Mesothelial cell of epicardium (in vitro differentiated cells): Measurements from ENCODE around the gene CHMP5. TPM values are rescaled to one million over a fixed set of nuclear protein-coding genes. Genes with fewer than 3 reads are reported as not detected.
A peak's percentile ranks its signal among the peaks of the same experiment; 100 is the strongest.

Experiments
- DNase-seq, 2 experiments: peaks; one replicate each; pipeline ENCODE4 v3.0.0; 2021; ENCODE audit warnings: low spot score in 2 of 2; ENCODE audit not compliant: unreplicated experiment in 2 of 2
- H3K27ac Mint-ChIP-seq: 2 replicates; pipeline ENCODE4 v1.8.0; 2021; ENCODE audit warnings: mixed read lengths
- H3K27me3 Mint-ChIP-seq: 2 replicates; pipeline ENCODE4 v1.8.0; 2021; ENCODE audit warnings: low read depth, mixed read lengths
- H3K36me3 Mint-ChIP-seq: 2 replicates; pipeline ENCODE4 v1.8.0; 2021; ENCODE audit warnings: mixed read lengths
- H3K4me1 Mint-ChIP-seq: 2 replicates; pipeline ENCODE4 v1.8.0; 2021; ENCODE audit warnings: mixed read lengths
- H3K4me3 Mint-ChIP-seq: 2 replicates; pipeline ENCODE4 v1.8.0; 2021; ENCODE audit warnings: mild to moderate bottlenecking, moderate library complexity, mixed read lengths
- H3K9me3 Mint-ChIP-seq: 2 replicates; pipeline ENCODE4 v1.8.0; 2021; ENCODE audit warnings: mixed read lengths
- total RNA-seq: library from RNA; stranded (reverse); gene quantifications from 3 replicates; pipeline ENCODE4 v1.2.1, GENCODE V29; 2021
- TF ChIP-seq, protein P1 (sequence below): fragments of 200-600 bp; sonication (generic); IDR thresholded peaks from one replicate; pipeline ENCODE4 v1.5.0; 2021; ENCODE audit warnings: antibody characterized with exemption; ENCODE audit not compliant: unreplicated experiment

CHMP5 gene
- total RNA-seq = 49.1 to 50.2 TPM (median 49.4 TPM) in 3 replicates

DNA sequence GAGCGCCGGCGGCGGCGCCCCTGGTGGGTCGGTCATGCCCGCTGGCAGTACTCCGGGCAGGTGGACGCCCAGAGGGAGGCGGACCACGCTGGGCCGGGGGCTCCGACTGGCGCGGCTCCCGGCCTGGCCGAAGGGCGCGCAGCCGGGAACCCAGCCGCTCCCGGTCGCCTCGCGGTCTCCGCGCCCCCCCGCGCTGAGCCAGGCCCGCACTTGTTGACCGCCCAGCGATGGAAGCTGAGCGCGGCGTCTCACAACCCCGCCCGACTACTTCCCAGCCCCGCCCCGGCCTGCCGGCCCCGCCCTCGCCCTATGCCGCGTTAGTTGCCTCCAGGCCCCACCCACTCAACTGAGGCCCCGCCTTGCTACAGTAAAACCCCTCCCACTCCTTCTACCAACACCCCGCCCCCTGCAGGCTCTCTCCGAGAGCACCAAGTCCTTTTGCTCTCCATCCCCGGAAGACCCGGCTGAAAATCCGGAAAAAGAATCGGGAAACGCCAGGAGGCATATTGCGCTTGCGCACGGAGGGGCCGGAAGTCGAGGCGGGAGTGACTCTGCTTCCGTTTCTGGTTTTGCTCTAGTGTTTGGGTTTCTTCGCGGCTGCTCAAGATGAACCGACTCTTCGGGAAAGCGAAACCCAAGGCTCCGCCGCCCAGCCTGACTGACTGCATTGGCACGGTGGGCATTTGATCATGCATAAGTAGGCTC, at the start of gene CHMP5, which contains the start of gene BAG1:
CHMP5 (plus strand) TSS at position 577 of the 705 bp plus-strand sequence; CDS start at position 607, 30 bp downstream.
BAG1 (minus strand) TSS at position 236 of the 705 bp plus-strand sequence.
- peaks cover 27% of the 10 kb centered on the region for H3K4me1 Mint-ChIP-seq

DNA sequence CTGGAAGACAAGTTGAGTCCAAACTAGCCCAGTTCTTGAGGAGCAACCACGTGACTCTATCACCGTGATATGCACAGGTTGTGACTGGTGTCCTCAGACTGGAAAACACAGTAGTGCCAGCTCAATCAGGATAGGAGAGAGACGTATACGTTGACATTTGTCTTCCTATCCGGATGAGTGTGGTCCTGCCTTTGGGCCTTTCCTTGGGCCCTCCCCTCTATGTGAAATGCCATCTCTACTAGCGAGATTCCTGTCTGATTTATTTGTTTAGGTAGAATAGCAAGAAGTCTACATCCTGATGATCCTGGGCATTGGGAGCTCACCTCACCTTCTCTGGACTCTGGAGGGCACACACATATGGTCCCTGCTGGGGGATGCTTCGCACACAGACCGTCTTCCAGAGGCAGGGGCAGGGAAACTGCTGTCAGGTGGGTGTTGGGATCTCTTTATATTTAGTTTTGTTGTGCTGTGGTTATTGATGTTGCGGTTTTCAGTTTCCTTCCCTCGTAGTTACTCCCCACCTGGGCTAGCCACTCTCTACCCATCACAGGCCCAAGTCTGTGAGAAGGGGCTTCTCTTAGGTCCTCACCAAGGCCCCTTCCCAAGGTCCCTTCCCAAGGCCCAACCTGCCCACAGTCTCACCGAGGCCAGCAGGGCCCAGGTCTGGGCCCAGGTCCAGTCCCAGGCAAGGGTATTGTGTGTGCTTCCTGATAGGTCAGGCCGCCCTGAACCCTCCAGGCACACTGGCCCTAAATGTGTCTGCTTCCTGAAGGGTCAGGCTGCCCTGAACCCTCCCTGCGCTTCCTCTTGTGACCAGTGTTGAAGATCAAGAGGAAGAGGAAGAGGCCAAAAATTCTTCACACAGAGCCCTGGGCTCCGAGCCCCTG, 43.9 kb upstream of the CHMP5 start:
- Mint-ChIP-seq H3K36me3 (no peaks in the 10 kb centered on the region), H3K9me3 (no peaks in the 10 kb centered on the region), H3K4me1 (peaks cover 10% of the 10 kb centered on the region), H3K27ac (no peak overlapping the region), H3K4me3 (no peak overlapping the region), H3K27me3 (no peaks in the 10 kb centered on the region)
- TF ChIP-seq, protein P1, sequence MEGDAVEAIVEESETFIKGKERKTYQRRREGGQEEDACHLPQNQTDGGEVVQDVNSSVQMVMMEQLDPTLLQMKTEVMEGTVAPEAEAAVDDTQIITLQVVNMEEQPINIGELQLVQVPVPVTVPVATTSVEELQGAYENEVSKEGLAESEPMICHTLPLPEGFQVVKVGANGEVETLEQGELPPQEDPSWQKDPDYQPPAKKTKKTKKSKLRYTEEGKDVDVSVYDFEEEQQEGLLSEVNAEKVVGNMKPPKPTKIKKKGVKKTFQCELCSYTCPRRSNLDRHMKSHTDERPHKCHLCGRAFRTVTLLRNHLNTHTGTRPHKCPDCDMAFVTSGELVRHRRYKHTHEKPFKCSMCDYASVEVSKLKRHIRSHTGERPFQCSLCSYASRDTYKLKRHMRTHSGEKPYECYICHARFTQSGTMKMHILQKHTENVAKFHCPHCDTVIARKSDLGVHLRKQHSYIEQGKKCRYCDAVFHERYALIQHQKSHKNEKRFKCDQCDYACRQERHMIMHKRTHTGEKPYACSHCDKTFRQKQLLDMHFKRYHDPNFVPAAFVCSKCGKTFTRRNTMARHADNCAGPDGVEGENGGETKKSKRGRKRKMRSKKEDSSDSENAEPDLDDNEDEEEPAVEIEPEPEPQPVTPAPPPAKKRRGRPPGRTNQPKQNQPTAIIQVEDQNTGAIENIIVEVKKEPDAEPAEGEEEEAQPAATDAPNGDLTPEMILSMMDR = no peak
- DNase-seq = no peak

More for the DNA sequence above, at the start of gene CHMP5, which contains the start of gene BAG1:
- TF ChIP-seq, protein P1 = peak; percentile 15
- peaks cover 24% of the 10 kb centered on the region for H3K36me3 Mint-ChIP-seq
- no peaks in the 10 kb centered on the region for H3K27me3 Mint-ChIP-seq
- H3K4me3 Mint-ChIP-seq = peak within 1 kb of the TSS; percentile 87
- peak within 1 kb of the TSS; percentile 93 for H3K27ac Mint-ChIP-seq
- no peaks in the 10 kb centered on the region for H3K9me3 Mint-ChIP-seq
- DNase-seq = peak; percentile 100

DNA sequence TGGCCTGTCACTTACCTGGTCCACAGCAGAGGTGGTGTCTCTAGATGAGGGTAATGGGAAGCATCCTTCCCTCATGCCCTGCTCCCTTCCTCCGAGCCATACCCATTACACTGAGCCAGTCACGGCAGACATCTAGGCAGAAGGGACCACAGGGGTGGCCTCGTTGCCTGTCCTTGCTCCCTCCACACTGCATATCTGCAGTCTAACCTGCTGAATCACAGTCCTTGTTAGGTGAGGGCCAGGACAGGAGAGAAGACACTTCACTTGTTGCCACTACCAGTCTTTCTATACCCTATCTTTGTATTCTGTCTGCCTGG, 43.3 kb upstream of the CHMP5 start:
- no peaks in the 10 kb centered on the region for H3K36me3 Mint-ChIP-seq
- no peak for DNase-seq
- H3K4me3 Mint-ChIP-seq = no peak overlapping the region
- H3K27me3 Mint-ChIP-seq = no peaks in the 10 kb centered on the region
- peaks cover 10% of the 10 kb centered on the region for H3K4me1 Mint-ChIP-seq
- H3K9me3 Mint-ChIP-seq = no peaks in the 10 kb centered on the region
- no peak overlapping the region for H3K27ac Mint-ChIP-seq
- TF ChIP-seq, protein P1 = no peak

DNA sequence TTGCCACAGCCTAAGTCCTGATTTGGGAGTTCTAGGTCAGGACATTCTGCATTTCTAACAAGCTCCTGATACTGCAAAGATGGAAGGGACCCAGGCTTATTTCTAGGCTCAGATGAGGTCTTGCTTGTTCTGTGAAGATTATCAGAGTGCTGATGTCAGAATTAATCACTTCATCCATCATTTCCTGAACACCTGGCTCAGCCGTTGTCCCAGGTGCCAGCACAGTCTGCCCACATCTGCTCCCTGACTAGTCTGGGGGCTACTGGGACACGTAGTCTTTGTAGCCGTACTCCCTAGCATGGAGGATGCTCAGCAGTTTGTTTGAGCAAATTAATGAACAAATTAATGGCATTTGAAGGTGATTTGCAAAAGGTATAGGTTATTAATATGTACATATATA, 42.8 kb upstream of the CHMP5 start:
- H3K36me3 Mint-ChIP-seq = no peaks in the 10 kb centered on the region
- H3K9me3 Mint-ChIP-seq = no peaks in the 10 kb centered on the region
- peaks cover 10% of the 10 kb centered on the region for H3K4me1 Mint-ChIP-seq
- H3K27ac Mint-ChIP-seq = no peak overlapping the region
- DNase-seq = no peak
- TF ChIP-seq, protein P1 = no peak
- H3K4me3 Mint-ChIP-seq = no peak overlapping the region
- H3K27me3 Mint-ChIP-seq = no peaks in the 10 kb centered on the region

DNA sequence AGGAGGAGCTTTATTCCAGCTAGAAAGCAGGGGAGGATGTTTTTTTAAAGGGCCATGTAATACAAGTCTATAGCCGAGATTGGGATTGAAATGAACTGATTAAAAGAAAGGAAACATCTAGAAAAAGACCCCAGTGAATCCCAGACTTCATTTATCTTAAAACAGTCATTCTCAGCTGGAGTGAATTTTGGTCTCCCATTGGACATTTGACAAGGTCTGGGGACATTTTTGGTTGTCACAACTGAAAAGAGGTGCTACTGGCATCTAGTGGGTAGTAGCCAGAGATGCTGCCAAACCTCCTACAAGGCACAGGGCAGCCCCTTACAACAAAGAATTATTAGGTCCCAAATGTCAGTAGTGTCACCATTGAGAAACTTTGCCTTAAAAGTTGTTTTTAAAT, 41.2 kb upstream of the CHMP5 start:
- Mint-ChIP-seq H3K27ac (peak overlapping the region; percentile 11), H3K9me3 (no peaks in the 10 kb centered on the region), H3K4me3 (no peak overlapping the region), H3K36me3 (no peaks in the 10 kb centered on the region), H3K4me1 (peaks cover 10% of the 10 kb centered on the region), H3K27me3 (no peaks in the 10 kb centered on the region)
- TF ChIP-seq, protein P1 = no peak
- no peak for DNase-seq
